HG03460 (cell line): ENCODE measurements around the gene PPA1.
"Not testable (repeated sequence)": the region's sequence is repeated elsewhere in the genome, so short reads cannot be mapped to it uniquely, and the experiment has no call there.

ENCODE experiments used
- ATAC-seq: cut with Tn5 transposase; IDR thresholded peaks from one replicate; pipeline ENCODE4 v1.9.1; 2021; ENCODE audit not compliant: unreplicated experiment

PPA1 gene

DNA sequence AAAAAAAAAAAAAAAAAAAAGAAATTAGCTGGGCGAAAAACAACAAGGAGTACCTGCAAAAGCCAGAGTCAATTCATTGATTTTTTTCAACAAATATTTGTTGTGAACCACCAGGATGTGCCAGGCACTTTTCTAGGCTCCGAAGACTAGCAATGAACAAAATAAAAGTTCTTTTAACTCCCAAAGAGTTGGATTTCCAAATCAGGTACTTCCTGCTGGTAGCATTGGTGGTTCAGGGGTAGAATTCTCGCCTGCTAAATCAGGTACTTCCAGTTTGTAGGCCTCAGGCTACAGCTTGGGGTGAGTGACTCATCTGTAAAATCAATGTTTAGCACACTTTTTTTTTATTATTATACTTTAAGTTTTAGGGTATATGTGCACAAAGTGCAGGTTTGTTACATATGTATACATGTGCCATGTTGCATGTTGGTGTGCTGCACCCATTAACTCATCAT lies 10.9 kb downstream of the PPA1 start:
- no peak for ATAC-seq

- no peak for ATAC-seq
Measured at GRCh38 chr10:70221030-70221429, 12.2 kb downstream of the PPA1 start.

DNA sequence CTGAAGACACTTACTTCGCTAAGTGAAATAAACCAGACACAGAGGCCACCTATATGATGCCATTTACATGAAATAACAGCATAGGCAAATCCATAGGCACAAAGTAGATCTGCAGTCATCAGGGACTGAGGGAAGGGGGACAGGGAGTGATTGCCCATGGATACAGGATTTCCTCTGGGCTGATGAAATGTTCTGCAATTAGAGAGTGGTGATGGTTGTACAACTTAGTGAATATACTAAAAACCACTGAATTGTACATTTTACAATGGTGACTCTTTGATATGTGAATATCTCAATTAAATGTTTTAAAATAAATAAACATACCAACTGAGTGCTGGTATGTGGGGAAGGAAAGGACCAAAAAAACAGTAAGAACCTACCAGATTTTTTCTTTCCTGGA lies 20.4 kb downstream of the PPA1 start:
- ATAC-seq = no peak

GRCh38 chr10:70212277-70212676 lies 21.0 kb downstream of the PPA1 start:
- ATAC-seq = no peak

GRCh38 chr10:70206762-70207161 lies 26.5 kb downstream of the PPA1 start:
- no peak for ATAC-seq

GRCh38 chr10:70201105-70201504 lies 32.1 kb downstream of the PPA1 start:
- ATAC-seq = no peak

GRCh38 chr10:70198696-70199466 lies 34.3 kb downstream of the PPA1 start:
- no peak for ATAC-seq

DNA sequence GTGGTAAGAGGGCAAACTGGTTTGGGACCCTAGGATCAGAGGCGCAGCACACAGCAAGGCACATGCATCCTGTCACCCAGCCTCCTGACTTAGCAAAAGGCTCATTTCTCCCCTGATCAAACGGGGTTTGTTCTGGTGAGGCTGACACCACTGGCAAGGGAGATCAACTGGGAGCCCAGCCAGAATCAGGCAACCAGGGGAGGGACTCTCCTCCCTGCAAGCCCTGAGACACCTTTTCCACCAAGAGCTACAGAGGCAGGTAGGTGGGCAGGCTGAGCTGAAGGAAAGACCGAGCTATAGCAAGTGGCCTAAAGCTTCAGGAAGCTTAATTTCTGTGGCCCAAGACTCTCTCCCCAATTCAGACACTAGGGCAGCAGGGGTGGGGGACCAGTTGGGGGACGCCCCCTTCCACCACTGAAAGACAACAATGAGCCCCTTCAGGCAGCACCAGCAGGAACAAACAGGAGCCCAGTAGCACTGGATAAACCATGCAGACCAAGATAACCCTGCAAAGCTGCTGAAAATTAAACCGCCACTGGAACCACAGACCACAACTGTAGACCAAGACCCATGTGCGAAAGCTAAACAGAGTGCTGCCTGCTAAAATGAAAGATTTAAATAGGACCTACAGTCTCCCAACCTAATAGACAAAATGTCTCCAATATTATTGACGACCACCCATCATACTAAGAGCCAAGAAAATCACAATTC lies 35.8 kb downstream of the PPA1 start:
- no peak for ATAC-seq

DNA sequence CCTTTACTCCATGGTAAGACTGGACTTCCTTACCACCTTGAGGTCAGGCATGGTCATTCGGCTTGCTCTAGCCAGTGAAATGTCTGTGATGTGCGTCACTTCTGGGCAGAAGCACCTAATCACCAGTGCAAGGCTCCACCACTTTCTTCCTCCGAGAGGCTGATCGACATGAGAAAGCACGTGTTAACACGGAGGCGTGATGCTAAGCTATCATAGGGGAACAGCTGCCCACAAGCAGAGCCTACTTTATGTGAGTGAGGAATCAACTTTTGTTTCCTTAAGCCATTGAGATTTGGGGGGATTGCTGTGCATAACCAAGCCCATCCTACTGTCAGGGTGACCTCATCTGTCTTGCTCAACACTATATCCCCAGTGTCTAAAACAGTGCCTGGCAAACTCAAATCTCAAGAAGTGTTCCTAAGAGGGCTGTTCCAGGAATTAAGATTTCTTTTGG lies 39.8 kb downstream of the PPA1 start:
- no peak for ATAC-seq

GRCh38 chr10:70192326-70192968 lies 40.8 kb downstream of the PPA1 start:
- no peak for ATAC-seq

DNA sequence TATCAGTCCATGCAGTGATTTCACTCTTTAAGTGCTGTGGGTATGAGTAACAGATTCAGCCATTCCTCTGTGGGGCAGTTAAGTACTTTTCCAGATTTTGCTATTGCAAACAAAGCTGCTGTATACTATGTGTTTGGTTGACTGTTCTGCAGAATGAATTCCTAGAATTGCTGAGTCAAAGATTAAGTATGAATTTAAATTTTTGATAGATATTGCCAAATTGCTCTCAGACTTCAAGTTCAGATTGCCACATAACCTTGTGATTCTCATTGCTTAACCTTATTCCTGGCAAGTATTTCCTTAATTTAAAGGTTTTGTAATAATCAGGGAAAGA lies 41.3 kb downstream of the PPA1 start:
- no peak for ATAC-seq

DNA sequence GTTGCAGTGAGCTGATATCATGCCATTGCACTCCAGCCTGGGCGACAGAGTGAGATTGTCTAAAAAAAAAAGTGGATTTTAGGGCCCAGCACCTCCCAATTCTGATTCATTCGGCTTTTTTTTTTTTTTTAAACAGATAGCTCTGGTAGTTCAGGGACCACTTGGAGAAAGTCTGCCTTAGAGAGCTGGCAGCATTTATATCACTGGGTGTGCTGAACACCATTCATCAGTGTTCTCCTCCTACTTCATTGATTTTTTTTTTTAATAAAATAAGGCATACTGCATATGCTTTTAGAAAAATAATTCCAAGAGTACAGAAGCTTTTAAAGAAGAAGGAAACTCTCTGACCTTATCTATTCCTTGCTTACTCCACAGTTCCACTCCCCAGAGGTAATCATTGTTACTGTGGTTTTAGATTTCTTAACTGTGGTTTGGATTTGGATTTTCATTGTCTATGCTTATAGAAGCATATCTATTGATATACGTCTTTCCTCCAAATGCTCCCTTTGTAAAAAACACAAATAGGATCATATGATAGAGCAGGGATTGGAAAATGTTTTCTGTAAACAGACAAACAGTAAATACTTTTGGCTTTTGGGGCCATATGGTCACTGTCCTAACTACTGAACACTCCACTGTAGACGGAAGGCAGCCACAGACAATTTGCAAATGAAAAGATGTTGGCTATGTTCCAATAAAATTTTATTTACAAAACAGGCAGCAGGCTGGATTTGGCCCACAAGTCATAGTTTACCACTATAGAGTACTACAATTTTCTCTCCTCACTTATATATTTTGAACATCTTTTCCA lies 41.9 kb downstream of the PPA1 start:
- no peak for ATAC-seq

DNA sequence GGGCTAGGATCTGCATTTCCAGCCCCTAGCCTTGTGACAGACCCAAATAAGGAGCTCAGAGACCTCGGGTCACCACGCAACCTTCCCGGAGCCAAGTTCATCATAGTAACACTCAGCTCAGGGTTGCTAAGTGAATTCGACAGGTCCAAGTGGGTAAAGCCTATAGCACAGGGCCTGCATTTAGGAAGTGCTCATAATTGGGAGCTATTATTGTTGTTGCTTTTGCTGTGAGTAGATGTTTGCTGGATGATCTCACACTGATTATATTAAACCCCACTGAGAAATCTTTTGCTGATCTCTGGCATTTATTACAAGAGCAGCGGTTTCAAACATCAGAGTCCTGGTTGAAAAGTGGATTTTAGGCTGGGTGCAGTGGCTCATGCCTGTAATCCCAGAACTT lies 42.6 kb downstream of the PPA1 start:
- ATAC-seq = no peak

- ATAC-seq = no peak
Measured at GRCh38 chr10:70190102-70190501, 43.1 kb downstream of the PPA1 start.

DNA sequence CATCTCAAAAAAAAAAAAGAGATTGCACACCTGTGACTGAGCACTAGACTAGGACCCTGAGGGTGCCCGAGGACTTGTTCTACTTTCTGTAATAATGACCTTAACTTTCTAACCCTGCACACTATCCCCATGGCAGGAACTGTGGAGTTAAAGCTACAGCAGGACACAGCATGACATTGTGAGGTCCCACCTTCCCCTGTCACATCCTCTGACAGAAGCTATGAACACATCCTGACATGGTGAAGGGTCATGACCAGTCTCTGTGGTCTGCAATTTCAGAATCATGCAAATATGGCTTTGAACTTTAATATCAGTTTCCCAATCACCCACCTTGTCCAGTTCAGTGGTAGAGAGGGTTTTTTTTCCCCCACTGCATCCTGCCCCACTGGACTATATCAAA lies 44.5 kb downstream of the PPA1 start:
- ATAC-seq = no peak

GRCh38 chr10:70186571-70186970 lies 46.7 kb downstream of the PPA1 start:
- ATAC-seq = no peak

DNA sequence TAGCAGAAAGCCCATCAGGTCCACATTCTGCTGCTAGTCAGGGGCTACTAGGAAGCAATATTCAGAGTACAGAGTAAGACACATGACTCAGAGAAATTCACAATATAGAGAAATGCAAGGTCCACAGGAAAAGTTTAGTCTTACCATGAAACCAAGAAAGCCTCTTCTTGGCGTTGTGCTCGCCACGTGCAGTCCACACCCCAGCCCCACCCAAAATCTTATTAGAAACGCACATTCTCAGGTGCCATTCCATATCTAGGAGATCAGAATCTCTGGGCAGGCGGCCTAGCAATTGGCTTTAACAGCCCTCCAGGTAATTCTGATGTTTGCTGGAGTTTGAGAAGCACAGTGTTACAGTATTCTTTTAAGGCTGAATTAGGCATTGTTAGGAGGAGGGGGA lies 47.1 kb downstream of the PPA1 start:
- no peak for ATAC-seq

- ATAC-seq = no peak
Measured at GRCh38 chr10:70183304-70183703, 49.9 kb downstream of the PPA1 start.

DNA sequence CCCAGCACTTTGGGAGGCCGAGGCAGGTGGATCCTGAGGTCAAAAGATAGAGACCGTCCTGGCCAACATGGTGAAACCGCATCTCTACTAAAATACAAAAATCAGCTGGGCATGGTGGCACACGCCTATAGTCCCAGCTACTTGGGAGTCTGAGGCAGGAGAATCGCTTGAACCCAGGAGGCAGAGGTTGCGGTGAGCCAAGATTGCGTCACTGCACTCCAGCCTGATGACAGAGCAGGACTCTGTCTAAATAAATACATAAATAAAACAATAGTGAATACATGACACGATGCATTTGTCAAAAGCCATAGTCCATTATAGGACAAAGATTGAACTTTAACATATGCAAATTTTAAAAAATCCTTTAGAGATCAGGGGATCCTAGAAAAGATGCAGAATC lies 54.0 kb downstream of the PPA1 start:
- not testable (repeated sequence) for ATAC-seq

GRCh38 chr10:70178139-70178725 lies 55.0 kb downstream of the PPA1 start:
- no peak for ATAC-seq

DNA sequence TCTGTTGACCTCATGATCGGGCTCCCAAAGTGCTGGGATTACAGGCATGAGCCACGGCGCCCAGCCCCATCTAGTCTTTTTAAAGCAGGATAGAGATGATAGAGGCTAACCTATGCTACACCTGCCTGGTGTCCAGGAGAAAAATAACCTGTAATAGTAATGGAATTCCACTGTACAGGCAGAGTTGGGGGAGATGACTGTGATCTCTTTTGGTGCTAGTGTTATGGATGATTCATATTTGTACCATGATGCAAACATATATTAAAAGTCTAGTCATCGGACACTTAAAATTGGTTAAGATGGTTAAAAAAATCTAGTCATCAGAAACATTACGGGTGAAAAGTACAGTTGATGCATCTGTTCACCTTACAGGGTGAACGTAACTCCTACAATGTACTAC lies 56.8 kb downstream of the PPA1 start:
- no peak for ATAC-seq
